ENCODE data around the gene HDLBP.
A peak's percentile ranks its signal among the peaks of the same experiment; 100 is the strongest.

Gene HDLBP

GRCh38 chr2:241271706-241272302, 43.7 kb downstream of the HDLBP start:
- Histone ChIP-seq H3K4me3 (ENCODE audit: insufficient read depth, low read length, poor library complexity, severe bottlenecking) (peak overlapping the region; percentile 67), H3K79me2 (ENCODE audit: insufficient read depth, low read length) (peaks cover 57% of the 10 kb centered on the region), H3K36me3 (ENCODE audit: low read length) (0 out of 2 replicates have a peak, but pooled peaks cover 8% of the 10 kb centered on the region), H3F3A (ENCODE audit: insufficient read depth) (peaks cover 7% of the 10 kb centered on the region; the same call in 1 of the 2 replicates), H3K4me2 (ENCODE audit: low read depth, low read length, poor library complexity, severe bottlenecking) (peak overlapping the region; percentile 62), H4K20me1 (ENCODE audit: low read depth, low read length) (peaks cover 17% of the 10 kb centered on the region), H2AFZ (ENCODE audit: low read depth, low read length, severe bottlenecking) (no peak overlapping the region), H3K9ac (ENCODE audit: low read length) (peak overlapping the region; percentile 69), H3K9me3 (ENCODE audit: insufficient read depth, low read length) (no peaks in the 10 kb centered on the region), H3K27me3 (ENCODE audit: low read length) (no peaks in the 10 kb centered on the region), H3K27ac (ENCODE audit: low read depth, low read length) (no peak overlapping the region; the same call in 1 of the 2 replicates), H3K9me2 (replicated peaks; ENCODE audit: insufficient read depth, low read length) (no peaks in the 10 kb centered on the region)
- no peak for TF ChIP-seq EZH2phosphoT487 (conservative IDR thresholded peaks at IDR 0.05; ENCODE audit: low read length)
- no peak for TF ChIP-seq CTCF (IDR thresholded peaks at IDR 0.05; ENCODE audit: insufficient read depth, low read length, poor library complexity, severe bottlenecking)

GRCh38 chr2:241270531-241270930, 44.9 kb downstream of the HDLBP start:
- no peak overlapping the region for H3K4me2 ChIP-seq (ENCODE audit: low read depth, low read length, poor library complexity, severe bottlenecking)
- peaks cover 44% of the 10 kb centered on the region for H3K79me2 ChIP-seq (ENCODE audit: insufficient read depth, low read length)
- 0 out of 2 replicates have a peak, but pooled peaks cover 5% of the 10 kb centered on the region for H3K36me3 ChIP-seq (ENCODE audit: low read length)
- TF ChIP-seq EZH2phosphoT487 (conservative IDR thresholded peaks at IDR 0.05; ENCODE audit: low read length) (no peak), CTCF (IDR thresholded peaks at IDR 0.05; ENCODE audit: insufficient read depth, low read length, poor library complexity, severe bottlenecking) (no peak)
- H3F3A ChIP-seq (ENCODE audit: insufficient read depth): peaks cover 5% of the 10 kb centered on the region; the same call in 1 of the 2 replicates
- H3K27ac ChIP-seq (ENCODE audit: low read depth, low read length): no peak overlapping the region
- no peak overlapping the region for H3K4me3 ChIP-seq (ENCODE audit: insufficient read depth, low read length, poor library complexity, severe bottlenecking)
- H4K20me1 ChIP-seq (ENCODE audit: low read depth, low read length): peaks cover 12% of the 10 kb centered on the region; the same call in 1 of the 2 replicates
- no peaks in the 10 kb centered on the region for H3K27me3 ChIP-seq (ENCODE audit: low read length)
- H3K9ac ChIP-seq (ENCODE audit: low read length): no peak overlapping the region
- no peak overlapping the region for H2AFZ ChIP-seq (ENCODE audit: low read depth, low read length, severe bottlenecking)
- no peaks in the 10 kb centered on the region for H3K9me2 ChIP-seq (replicated peaks; ENCODE audit: insufficient read depth, low read length)
- H3K9me3 ChIP-seq (ENCODE audit: insufficient read depth, low read length): no peaks in the 10 kb centered on the region

- TF ChIP-seq CTCF (IDR thresholded peaks at IDR 0.05; ENCODE audit: insufficient read depth, low read length, poor library complexity, severe bottlenecking) (no peak), EZH2phosphoT487 (conservative IDR thresholded peaks at IDR 0.05; ENCODE audit: low read length) (no peak)
- Histone ChIP-seq H3K4me2 (ENCODE audit: low read depth, low read length, poor library complexity, severe bottlenecking) (no peak overlapping the region), H3F3A (ENCODE audit: insufficient read depth) (no peaks in the 10 kb centered on the region), H2AFZ (ENCODE audit: low read depth, low read length, severe bottlenecking) (no peak overlapping the region), H3K27ac (ENCODE audit: low read depth, low read length) (no peak overlapping the region), H3K9ac (ENCODE audit: low read length) (no peak overlapping the region), H3K9me3 (ENCODE audit: insufficient read depth, low read length) (no peaks in the 10 kb centered on the region), H4K20me1 (ENCODE audit: low read depth, low read length) (peaks cover 7% of the 10 kb centered on the region; the same call in 1 of the 2 replicates), H3K79me2 (ENCODE audit: insufficient read depth, low read length) (peaks cover 38% of the 10 kb centered on the region), H3K9me2 (replicated peaks; ENCODE audit: insufficient read depth, low read length) (no peaks in the 10 kb centered on the region), H3K27me3 (ENCODE audit: low read length) (no peaks in the 10 kb centered on the region), H3K4me3 (ENCODE audit: insufficient read depth, low read length, poor library complexity, severe bottlenecking) (no peak overlapping the region), H3K36me3 (ENCODE audit: low read length) (0 out of 2 replicates have a peak, but pooled peaks cover 4% of the 10 kb centered on the region)
These were observed 45.6 kb downstream of the HDLBP start for GRCh38 chr2:241269707-241270520.

All from SU-DHL-6 (cell line).